ENCODE measurements around the gene SLC24A5. TPM values are rescaled to one million over a fixed set of nuclear protein-coding genes. Genes with fewer than 3 reads are reported as not detected.

Gene SLC24A5
- total RNA-seq, 1 experiment from 2014 or later, result not detected

GRCh38 chr15:48073881-48074280, 46.9 kb upstream of the SLC24A5 start:
- Histone ChIP-seq H3K14ac (ENCODE audit: insufficient read depth, low read length) (no peak overlapping the region), H2AK5ac (ENCODE audit: insufficient read length, low read length) (no peak overlapping the region), H4K91ac (ENCODE audit: insufficient read length, low read depth, low read length) (no peak overlapping the region), H4K5ac (ENCODE audit: insufficient read length, low read depth, low read length) (no peak overlapping the region), H3K27ac (ENCODE audit: insufficient read length, low read depth, low read length) (no peak overlapping the region), H3K4ac (ENCODE audit: low read depth, low read length) (no peak overlapping the region), H2BK12ac (ENCODE audit: insufficient read length, low read depth, low read length) (no peak overlapping the region), H3T11ph (ENCODE audit: low read length) (no peak overlapping the region), H2BK20ac (ENCODE audit: low read depth, low read length, poor library complexity, severe bottlenecking) (no peak overlapping the region), H3K79me2 (ENCODE audit: insufficient read depth, low read length) (no peaks in the 10 kb centered on the region), H3K56ac (ENCODE audit: insufficient read length, low read depth, low read length) (no peak overlapping the region), H3K9me3 (ENCODE audit: control insufficient read depth, low read depth, low read length) (no peaks in the 10 kb centered on the region), H2BK5ac (ENCODE audit: insufficient read length, low read length) (no peak overlapping the region), H3K79me1 (ENCODE audit: insufficient read depth, low read depth, low read length, poor library complexity, severe bottlenecking) (no peaks in the 10 kb centered on the region), H3K4me2 (ENCODE audit: insufficient read depth, insufficient read length, low read length) (no peak overlapping the region), H4K20me1 (ENCODE audit: control insufficient read depth, insufficient read depth, insufficient read length) (no peaks in the 10 kb centered on the region), H3K9ac (ENCODE audit: extremely low read depth, insufficient read length, low read length) (no peak overlapping the region), H2BK120ac (ENCODE audit: low read depth, low read length, poor library complexity, severe bottlenecking) (no peak overlapping the region), H3K18ac (ENCODE audit: insufficient read length, low read depth, low read length) (no peak overlapping the region), H3K23ac (ENCODE audit: insufficient read length, low read depth, low read length) (no peak overlapping the region), H2BK15ac (ENCODE audit: low read depth, low read length) (no peak overlapping the region), H3K23me2 (ENCODE audit: insufficient read length, low read depth, low read length, poor library complexity, severe bottlenecking) (no peaks in the 10 kb centered on the region), H3K27me3 (ENCODE audit: insufficient read depth, low read length) (no peaks in the 10 kb centered on the region), H3K4me1 (ENCODE audit: insufficient read depth, low read length) (no peaks in the 10 kb centered on the region), H2AFZ (ENCODE audit: low read length) (no peak overlapping the region), H4K8ac (replicated peaks; ENCODE audit: insufficient read length, low read depth, low read length) (no peak overlapping the region)
- no peak for TF ChIP-seq CTCF (conservative IDR thresholded peaks at IDR 0.05)
- Mint-ChIP-seq H3K27me3 (ENCODE audit: low read depth) (no peaks in the 10 kb centered on the region), H3K36me3 (ENCODE audit: insufficient read depth in 1 of 3, low read depth in 3 of 3) (peaks cover 0 to 12% (median 5%) of the 10 kb centered on the region in 3 experiments; a peak in 5 of 7 replicates), H3K9me3 (peaks cover 11 to 12% of the 10 kb centered on the region in 2 experiments; a peak in 4 of 5 replicates), H3K4me3 (no peak overlapping the region), H3K27ac (peak overlapping the region in 1 of 3 experiments; percentile 62; a peak in 1 of 7 replicates), H3K4me1 (no peaks in the 10 kb centered on the region)
- no peak for DNase-seq
- WGBS (ENCODE audit: extremely low coverage, insufficient read length, low lambda C conversion rate), result no CpG with 5 or more reads among the region's 4 CpGs
